T-helper 2 cell (primary cell): ENCODE data around the gene SMAD7.

ENCODE experiments used
- DNase-seq, 5 experiments: peaks; one replicate each; pipeline versions ENCODE4 v3.0.0 to v3.0.0-alpha.2; 2012 to 2022

SMAD7 gene

GRCh38 chr18:48914581-48915251, 36.0 kb downstream of the SMAD7 start:
- no peak for DNase-seq

- DNase-seq, result no peak
These were observed 37.0 kb downstream of the SMAD7 start for GRCh38 chr18:48913775-48914174.

DNA sequence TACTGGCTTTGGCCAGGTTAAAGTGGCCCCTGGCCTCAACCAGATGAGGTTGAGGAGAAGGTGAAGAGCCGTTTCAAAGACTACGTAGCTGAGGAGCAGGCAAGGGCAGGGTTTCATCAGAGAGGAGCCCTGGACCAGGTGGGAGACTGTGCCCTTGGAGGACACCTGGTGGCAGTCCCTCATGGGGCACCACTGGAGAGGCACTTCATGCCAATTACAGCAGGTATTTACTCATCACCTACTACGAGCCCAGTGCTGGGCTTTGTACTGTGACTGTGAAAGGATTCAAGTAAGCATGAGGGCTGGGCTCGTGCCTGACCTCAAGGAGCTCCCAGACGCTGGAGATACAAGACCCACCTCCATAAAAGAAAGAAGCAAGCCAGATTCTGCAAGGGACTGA, 37.6 kb downstream of the SMAD7 start:
- DNase-seq, result peak in 4 of 5 experiments; percentile 24 to 74 (median 41)

- DNase-seq, result no peak
These were observed 39.7 kb downstream of the SMAD7 start for GRCh38 chr18:48910972-48911545.

DNA sequence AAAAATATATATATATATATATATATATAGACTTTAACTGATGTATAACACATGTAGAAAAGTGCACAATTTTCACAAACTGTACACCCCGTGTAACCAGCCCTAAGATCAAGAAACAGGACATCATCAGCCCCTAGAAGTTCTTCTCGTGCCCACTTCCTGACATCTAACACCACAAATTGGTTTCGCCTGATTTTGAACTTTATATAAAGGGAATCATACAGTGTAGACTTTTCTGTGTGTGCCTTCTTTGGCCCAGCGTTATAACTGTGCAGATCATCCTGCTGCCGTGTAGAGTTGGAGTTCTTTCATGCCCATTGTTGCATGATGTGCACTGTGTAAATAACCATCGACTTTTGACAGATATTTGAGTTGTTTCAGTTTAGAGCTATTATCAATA, 41.0 kb downstream of the SMAD7 start:
- peak in 1 of 5 experiments; percentile 67 for DNase-seq

DNA sequence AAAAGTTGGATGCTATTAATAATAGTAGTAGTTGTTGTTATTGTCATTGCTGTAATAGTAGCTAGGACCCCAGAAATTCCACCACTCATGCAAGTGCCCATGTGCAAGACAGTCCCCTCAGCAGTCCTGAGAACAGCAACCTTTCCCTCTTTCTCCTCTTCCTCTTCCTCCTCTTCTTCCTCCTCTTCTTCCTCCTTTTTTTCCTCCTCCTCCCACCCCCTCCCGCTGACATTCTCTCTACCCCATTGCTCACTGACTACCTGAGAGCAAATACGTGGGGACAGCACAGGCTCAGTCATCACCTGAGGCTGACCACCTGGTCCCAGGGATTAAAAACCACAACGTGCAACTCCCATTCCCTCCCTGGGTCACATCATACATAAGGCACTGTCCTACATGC, 41.8 kb downstream of the SMAD7 start:
- DNase-seq, result no peak

GRCh38 chr18:48905513-48905912, 45.3 kb downstream of the SMAD7 start:
- DNase-seq, result no peak

- no peak for DNase-seq
These were observed 45.8 kb downstream of the SMAD7 start for GRCh38 chr18:48904847-48905394.

DNA sequence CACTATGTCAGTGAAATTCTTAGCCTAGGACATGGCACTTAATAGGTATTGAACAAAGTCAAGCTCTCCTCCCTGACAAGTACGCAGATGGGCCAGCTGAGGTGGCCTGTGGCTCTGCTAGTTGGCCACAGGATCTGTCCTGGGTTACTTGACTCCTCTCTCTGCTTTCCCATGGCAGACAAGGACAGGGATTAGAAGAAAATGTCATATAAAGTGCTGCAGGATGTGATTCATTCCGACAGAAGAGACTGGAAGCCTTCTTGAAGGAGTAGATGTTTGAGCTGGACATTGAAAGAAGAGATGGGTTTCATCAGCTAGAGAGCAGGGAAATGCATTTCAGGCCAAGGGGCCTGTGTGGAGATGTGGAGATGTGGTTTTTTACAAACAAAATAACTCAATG, 46.7 kb downstream of the SMAD7 start:
- DNase-seq, result no peak

GRCh38 chr18:48902856-48903601, 47.7 kb downstream of the SMAD7 start:
- no peak for DNase-seq

DNA sequence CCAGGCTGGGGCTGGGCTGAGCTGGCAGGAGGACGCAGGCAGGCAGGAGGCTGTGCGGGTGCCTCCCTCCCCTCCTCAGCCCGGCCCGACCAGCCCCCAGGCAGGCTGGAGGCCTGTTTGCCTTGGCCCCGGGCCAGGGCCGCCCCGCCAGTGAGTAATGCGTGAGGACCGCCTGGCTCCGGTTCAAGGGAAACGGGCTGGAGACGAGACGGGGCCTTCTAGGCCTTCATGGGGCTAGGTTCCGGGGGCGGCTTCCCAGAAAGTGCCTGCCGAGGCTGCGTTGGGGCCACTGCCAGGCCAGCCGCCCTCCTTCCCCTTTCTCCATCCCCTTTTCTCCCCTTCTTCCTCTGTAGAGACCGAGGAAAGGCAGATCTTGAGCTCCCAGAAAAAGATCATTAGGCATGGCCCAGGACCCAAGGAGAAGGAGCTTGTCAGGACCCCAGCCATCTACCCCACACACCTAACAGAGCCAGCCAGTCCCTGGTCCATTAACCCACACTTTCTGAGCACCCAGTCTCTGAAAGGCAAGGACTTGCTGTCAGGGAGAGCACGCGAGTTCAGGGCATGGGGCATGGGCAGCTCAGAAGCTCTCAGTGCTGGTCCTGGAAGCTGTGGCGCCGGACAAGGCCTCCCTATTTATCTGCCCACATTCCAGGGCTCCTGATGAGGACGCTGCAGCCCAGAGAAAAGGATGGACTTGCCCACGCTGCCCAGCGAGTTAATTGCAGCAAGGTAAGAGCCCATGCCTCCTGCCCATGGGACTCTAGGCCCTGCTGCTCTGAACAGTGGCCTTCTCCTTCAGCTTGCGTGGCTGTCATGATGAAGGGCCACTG, 48.5 kb downstream of the SMAD7 start:
- DNase-seq, result no peak

DNA sequence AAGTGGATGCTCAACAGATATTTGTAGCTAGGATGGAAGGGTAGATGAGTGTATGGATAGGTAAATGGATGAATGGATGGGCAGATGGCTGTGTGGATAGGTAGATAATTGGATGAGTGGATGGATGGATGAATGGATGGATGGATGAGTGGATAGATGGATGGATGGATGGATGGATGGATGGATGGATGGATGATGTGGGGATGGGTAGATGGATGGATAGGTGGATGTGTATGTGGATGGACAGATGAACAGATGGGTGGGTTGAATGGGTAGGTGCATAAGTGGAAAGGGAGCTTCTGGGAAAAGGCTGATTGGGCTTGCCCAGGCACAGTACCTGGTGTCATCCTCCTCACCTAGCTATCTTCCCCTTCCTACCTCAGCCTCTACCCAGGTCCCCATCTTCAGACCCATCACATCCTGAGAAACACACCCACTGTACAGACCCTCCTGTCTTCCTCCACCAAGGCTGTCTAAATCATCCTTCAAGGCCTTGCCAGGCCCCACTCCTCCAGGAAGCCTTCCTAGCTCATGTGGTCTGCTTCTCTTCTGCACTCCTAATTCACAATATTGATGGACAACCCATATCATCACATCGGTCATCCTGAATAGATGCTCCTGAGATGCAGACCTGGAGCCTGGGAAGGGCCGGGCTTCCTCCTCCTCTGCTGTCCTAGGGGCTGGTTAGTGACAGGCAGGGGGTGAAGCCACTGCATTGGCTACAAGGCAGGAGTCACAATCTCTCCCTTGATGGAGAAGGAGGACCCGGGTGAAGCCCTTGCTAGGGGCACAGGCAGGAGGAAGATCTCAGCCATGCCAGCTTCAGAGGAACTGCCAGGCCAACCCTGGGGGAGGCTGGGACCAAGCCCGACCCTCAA, 49.4 kb downstream of the SMAD7 start:
- DNase-seq, result no peak

DNA sequence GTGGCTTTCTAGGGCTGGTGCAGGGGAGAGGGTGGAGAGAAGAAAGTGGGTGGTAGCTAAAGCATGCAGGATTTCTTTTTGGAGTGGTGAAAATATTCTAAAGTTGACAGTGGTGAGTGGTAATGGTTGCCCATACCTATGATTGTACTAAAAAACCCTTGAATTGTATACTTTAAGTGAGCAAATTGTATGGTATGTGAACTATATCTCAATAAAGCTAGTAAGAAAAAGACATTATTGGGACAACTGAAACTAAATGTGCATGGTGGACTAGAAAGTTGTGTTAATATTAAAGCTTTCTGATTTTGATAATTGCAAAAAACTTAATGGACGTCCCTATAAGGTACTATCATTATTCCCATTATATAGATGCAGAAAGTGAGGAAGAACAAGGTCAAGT, 50.3 kb downstream of the SMAD7 start:
- no peak for DNase-seq

GRCh38 chr18:48899558-48900174, 51.1 kb downstream of the SMAD7 start:
- no peak for DNase-seq

DNA sequence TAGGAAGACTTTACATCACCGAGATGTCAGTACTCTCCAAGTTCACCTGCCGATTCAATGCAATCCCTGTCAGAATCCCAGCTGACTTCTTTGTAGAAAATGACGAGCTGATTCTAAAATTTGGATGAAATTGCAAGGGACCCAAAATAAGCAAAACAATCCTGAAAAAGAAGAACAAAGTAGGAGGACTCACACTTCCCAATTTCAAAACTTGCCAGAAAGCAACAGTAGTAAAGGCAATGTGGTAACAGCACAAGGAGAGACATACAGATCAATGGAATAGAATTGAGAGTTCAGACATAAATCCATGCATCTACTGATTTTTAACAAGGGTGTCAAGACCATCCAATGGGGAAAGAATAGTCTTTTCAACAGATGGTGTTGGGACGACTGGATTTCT, 52.2 kb downstream of the SMAD7 start:
- DNase-seq, result no peak

DNA sequence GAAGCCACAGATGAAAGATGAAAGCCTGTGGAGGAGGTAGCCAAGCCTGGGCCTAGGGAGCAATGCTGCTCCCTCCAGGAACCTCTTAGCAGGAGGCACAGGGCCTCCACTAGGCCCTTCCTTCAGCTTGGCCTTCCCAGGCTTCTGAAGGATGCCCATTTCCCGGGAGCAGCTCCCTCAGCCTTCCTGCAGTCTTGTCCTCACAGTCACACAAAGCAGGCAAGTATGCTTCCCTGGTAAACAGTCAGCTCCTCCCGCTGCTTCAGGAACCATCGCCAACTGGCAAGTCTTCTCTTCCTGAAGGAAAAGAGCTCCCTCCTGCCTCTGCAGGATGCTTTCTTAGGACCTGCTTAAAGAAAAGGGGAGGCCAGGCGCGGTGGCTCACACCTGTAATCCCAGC, 53.2 kb downstream of the SMAD7 start:
- DNase-seq, result no peak

DNA sequence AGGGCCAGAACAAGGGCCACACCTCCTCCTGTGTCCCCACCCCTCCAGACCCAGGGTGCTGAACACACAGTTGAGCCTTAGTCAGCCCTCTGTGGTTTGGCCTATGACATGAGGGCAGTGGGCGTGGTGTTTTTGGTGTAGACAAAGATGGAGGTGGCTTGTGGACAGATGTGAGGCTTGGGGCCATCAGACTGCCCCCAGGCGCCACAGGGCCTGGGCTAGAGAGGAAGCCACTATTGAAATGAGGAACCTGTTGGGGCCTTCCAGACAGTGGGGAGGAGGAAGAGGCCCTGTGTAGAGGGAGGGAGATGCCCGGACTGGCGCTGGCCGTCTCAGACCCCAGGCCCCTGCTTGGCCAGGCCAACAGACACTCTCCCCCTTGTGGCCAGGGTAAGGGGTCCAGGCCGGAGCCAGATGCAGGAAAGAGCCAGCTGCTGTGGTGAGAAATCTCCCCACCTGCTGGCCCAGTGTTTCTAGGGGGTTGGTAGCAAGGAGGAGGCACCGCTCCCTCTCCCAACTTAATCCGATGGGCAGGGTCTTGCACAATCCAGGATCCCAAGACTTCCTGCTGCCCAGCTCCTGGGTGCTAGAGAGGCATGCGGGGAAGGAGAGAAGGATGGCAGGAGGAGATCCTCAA, 53.8 kb downstream of the SMAD7 start:
- no peak for DNase-seq

DNA sequence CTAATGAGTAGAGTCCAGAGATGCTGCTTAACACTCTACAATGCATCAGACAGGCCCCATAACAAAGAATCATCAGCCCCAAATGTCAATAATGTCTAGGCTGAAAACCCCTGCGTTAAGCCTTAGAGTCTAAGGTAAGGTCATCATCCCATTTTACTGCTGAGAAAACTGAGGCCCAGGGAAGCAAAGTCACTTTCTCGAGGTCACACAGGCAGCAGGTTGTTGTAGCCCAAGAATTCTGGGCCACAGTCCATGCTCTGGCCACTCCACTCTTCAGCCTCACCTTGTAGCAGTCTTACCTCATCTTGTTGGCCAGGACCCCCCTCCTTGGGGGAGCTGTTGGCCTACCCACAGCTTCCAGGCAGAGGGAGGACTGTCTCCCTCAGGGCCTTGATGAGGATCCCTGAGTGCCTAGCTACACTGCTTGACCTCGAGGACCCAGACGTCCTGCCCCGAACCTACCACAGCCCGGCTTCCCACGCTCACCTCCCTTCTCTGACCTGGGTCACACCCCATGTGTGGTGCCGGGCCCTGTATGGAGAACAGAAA, 54.4 kb downstream of the SMAD7 start:
- DNase-seq, result no peak

- DNase-seq, result no peak
These were observed 55.9 kb downstream of the SMAD7 start for GRCh38 chr18:48894799-48895346.
